PC-9 (cell line): ENCODE data around the gene PARP4.
"Not testable (repeated sequence)": the region's sequence is repeated elsewhere in the genome, so short reads cannot be mapped to it uniquely, and the experiment has no call there.

Experiments
- CTCF ChIP-seq: fragments of 200-600 bp; sonication (generic); conservative IDR thresholded peaks from 2 replicates; pipeline ENCODE4 v1.6.1; 2017; ENCODE audit warnings: mixed run types, antibody characterized with exemption, mild to moderate bottlenecking, moderate library complexity
- EZH2 ChIP-seq: fragments of 200-600 bp; sonication (generic); IDR thresholded peaks from 2 replicates; pipeline ENCODE4 v1.8.0; 2017; ENCODE audit warnings: antibody characterized with exemption, low read depth

- not testable (repeated sequence) for TF ChIP-seq CTCF, EZH2
Measured at GRCh38 chr13:24380227-24380626, 132.4 kb downstream of the PARP4 start.
